ENCODE measurements around the gene NAXE. TPM values are rescaled to one million over a fixed set of nuclear protein-coding genes. Genes with fewer than 3 reads are reported as not detected.
A peak's percentile ranks its signal among the peaks of the same experiment; 100 is the strongest.

The NAXE gene
- total RNA-seq, 1 donor from 2014 or later = 75.6 TPM

GRCh38 chr1:156593661-156593989, 2.0 kb downstream of the NAXE start:
- H3K4me3 Mint-ChIP-seq = no peak overlapping the region
- H3K27me3 Mint-ChIP-seq = no peaks in the 10 kb centered on the region
- ChIA-PET CTCF (interaction anchor here (0.8 to 4.0 kb wide), 6 partner anchors 12 to 208 kb away, joined by 4 to 18 read pairs (median 6); partner anchors contain the start of gene MEF2D), POLR2A (interaction anchor here (1.1 to 2.7 kb wide), 4 partner anchors 11 to 136 kb away, joined by 4 to 10 read pairs (median 6); no protein-coding TSS in a partner anchor)
- no peak for DNase-seq
- H3K36me3 Mint-ChIP-seq (ENCODE audit: low read depth) = peaks cover 49% of the 10 kb centered on the region
- H3K4me1 Mint-ChIP-seq = peaks cover 25% of the 10 kb centered on the region
- intact Hi-C loops (cut with micrococcal nuclease) = no loop called here
- H3K9me3 Mint-ChIP-seq = no peaks in the 10 kb centered on the region
- H3K27ac Mint-ChIP-seq = peak overlapping the region; percentile 75
- ATAC-seq (ENCODE audit: low read depth) = no peak
- TF ChIP-seq CTCF (IDR thresholded peaks at IDR 0.05) = no peak

GRCh38 chr1:156594190-156594589, 2.6 kb downstream of the NAXE start:
- POLR2A ChIA-PET = interaction anchor here (1.1 to 2.7 kb wide), 6 partner anchors 11 to 137 kb away, joined by 3 to 10 read pairs (median 6); no protein-coding TSS in a partner anchor
- Mint-ChIP-seq H3K27ac (no peak overlapping the region), H3K9me3 (no peaks in the 10 kb centered on the region), H3K27me3 (no peaks in the 10 kb centered on the region), H3K36me3 (ENCODE audit: low read depth) (peaks cover 54% of the 10 kb centered on the region), H3K4me1 (peaks cover 25% of the 10 kb centered on the region), H3K4me3 (no peak overlapping the region)
- DNase-seq = no peak
- intact Hi-C loops (cut with micrococcal nuclease) = no loop called here
- no peak for ATAC-seq (ENCODE audit: low read depth)
- TF ChIP-seq CTCF (IDR thresholded peaks at IDR 0.05) = no peak
- CTCF ChIA-PET = interaction anchor here (0.8 to 4.0 kb wide), 5 partner anchors 13 to 208 kb away, joined by 4 to 18 read pairs (median 7); no protein-coding TSS in a partner anchor

- DNase-seq = no peak
- Mint-ChIP-seq H3K36me3 (ENCODE audit: low read depth) (peaks cover 58% of the 10 kb centered on the region), H3K27ac (peak overlapping the region; percentile 25), H3K27me3 (no peaks in the 10 kb centered on the region), H3K4me3 (no peak overlapping the region), H3K9me3 (no peaks in the 10 kb centered on the region), H3K4me1 (peaks cover 33% of the 10 kb centered on the region)
- ChIA-PET POLR2A (interaction anchor here (1.1 to 2.7 kb wide), 4 partner anchors 12 to 138 kb away, joined by 3 to 7 read pairs (median 6); no protein-coding TSS in a partner anchor), CTCF (interaction anchor here (2.0 kb wide), 1 partner anchor 14 kb away, joined by 7 read pairs; no protein-coding TSS in a partner anchor)
- intact Hi-C loops (cut with micrococcal nuclease) = no loop called here
- no peak for TF ChIP-seq CTCF (IDR thresholded peaks at IDR 0.05)
- no peak for ATAC-seq (ENCODE audit: low read depth)
Measured at GRCh38 chr1:156595016-156595415, 3.4 kb downstream of the NAXE start.

DNA sequence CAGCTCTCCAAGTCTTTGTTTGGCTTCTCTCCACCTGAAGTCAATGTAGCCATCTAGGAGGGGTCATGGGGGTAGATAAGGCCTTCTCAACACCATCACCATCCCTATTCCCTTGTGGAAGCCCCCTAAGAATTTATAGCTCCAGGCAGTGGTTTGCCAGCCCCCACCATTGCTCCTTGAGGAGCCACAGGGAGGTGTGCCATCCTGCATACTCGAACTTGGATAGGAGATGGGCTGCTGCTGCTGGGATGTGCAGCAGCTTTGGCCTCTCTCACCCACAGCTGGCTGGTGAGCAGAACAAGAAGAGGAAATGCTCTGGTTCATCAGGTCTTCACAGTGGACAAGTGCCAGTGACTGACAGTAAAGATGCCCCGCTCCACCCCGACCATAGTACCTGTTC, 4.8 kb downstream of the NAXE start:
- TF ChIP-seq CTCF (IDR thresholded peaks at IDR 0.05) = no peak
- ATAC-seq (ENCODE audit: low read depth) (no peak), DNase-seq (no peak)
- Mint-ChIP-seq H3K4me1 (peaks cover 40% of the 10 kb centered on the region), H3K36me3 (ENCODE audit: low read depth) (peaks cover 63% of the 10 kb centered on the region), H3K27me3 (no peaks in the 10 kb centered on the region), H3K27ac (no peak overlapping the region), H3K4me3 (no peak overlapping the region), H3K9me3 (no peaks in the 10 kb centered on the region)
- intact Hi-C loops (cut with micrococcal nuclease) = no loop called here
- POLR2A ChIA-PET = interaction anchor here (0.9 to 1.2 kb wide), 2 partner anchors 96 to 115 kb away, joined by 4 read pairs; partner anchors contain the start of gene MEF2D
- CTCF ChIA-PET = interaction anchor here (0.6 to 1.2 kb wide), 2 partner anchors 150 to 962 kb away, joined by 3 read pairs; no protein-coding TSS in a partner anchor

- ChIA-PET POLR2A (interaction anchor here (0.7 to 1.6 kb wide), 3 partner anchors 16 to 114 kb away, joined by 3 to 4 read pairs (median 3); partner anchors contain the start of gene MEF2D), CTCF (interaction anchor here (0.9 to 1.2 kb wide), 2 partner anchors 10 to 16 kb away, joined by 3 read pairs; no protein-coding TSS in a partner anchor)
- DNase-seq = no peak
- no peaks in the 10 kb centered on the region for H3K27me3 Mint-ChIP-seq
- peak overlapping the region; percentile 35 for H3K27ac Mint-ChIP-seq
- no peak for TF ChIP-seq CTCF (IDR thresholded peaks at IDR 0.05)
- H3K36me3 Mint-ChIP-seq (ENCODE audit: low read depth) = peaks cover 65% of the 10 kb centered on the region
- H3K4me1 Mint-ChIP-seq = peaks cover 40% of the 10 kb centered on the region
- H3K9me3 Mint-ChIP-seq = no peaks in the 10 kb centered on the region
- ATAC-seq (ENCODE audit: low read depth) = no peak
- no peak overlapping the region for H3K4me3 Mint-ChIP-seq
- intact Hi-C loops (cut with micrococcal nuclease) = no loop called here
Measured at GRCh38 chr1:156598125-156598524, 6.5 kb downstream of the NAXE start.

Data from activated B cell treated with CpG ODN at 0.5 μM for 24 hours (primary cell).